ENCODE measurements around the gene ZNF324B.
A peak's percentile ranks its signal among the peaks of the same experiment; 100 is the strongest.

The ZNF324B gene

GRCh38 chr19:58475714-58476497, 24.5 kb downstream of the ZNF324B start, which contains the start of gene ZNF446:
ZNF446 (plus strand) TSS chr19:58476352; CDS start chr19:58477219, 867 bp downstream.
- peaks cover 8% of the 10 kb centered on the region; the same call in 1 of the 2 replicates for H4K20me1 ChIP-seq (ENCODE audit: insufficient read depth, low read length)
- H3K79me2 ChIP-seq (ENCODE audit: insufficient read depth, low read length), result 0 out of 2 replicates have a peak, but pooled peaks cover 8% of the 10 kb centered on the region
- DNase-seq, result peak; percentile 99
- peak within 1 kb of the TSS; percentile 92 for H3K27ac ChIP-seq (ENCODE audit: low read length)
- H3K4me3 ChIP-seq (ENCODE audit: low read depth in 1 of 2, low read length in 2 of 2), result peak within 1 kb of the TSS; percentile 65 to 88
- peak within 1 kb of the TSS; percentile 96 for H3K4me2 ChIP-seq (ENCODE audit: insufficient read depth, low read length)
- ATAC-seq (ENCODE audit: insufficient read depth, low read depth), result peak; percentile 90
- peaks cover 44% of the 10 kb centered on the region for H3K36me3 ChIP-seq (ENCODE audit: insufficient read depth, low read length)
- H3K9me3 ChIP-seq (ENCODE audit: insufficient read depth, low read length, severe bottlenecking), result no peaks in the 10 kb centered on the region
- no peaks in the 10 kb centered on the region for H3K27me3 ChIP-seq (ENCODE audit: insufficient read depth, low read length, poor library complexity)
- peak within 1 kb of the TSS; percentile 94 for H3K9ac ChIP-seq (ENCODE audit: low read depth, low read length)
- H3K4me1 ChIP-seq (ENCODE audit: insufficient read depth, low read length), result peaks cover 38% of the 10 kb centered on the region
- TF ChIP-seq CTCF (IDR thresholded peaks at IDR 0.05; ENCODE audit: borderline replicate concordance, extremely low read depth, low read length, poor library complexity, severe bottlenecking) (peak; percentile 24), EZH2 (IDR thresholded peaks at IDR 0.05; ENCODE audit: borderline replicate concordance, low read depth, low read length, severe bottlenecking) (no peak)
- H2AFZ ChIP-seq (ENCODE audit: low read depth, low read length), result peak within 1 kb of the TSS; percentile 95

GRCh38 chr19:58476498-58477015, 25.1 kb downstream of the ZNF324B start:
- H3K36me3 ChIP-seq (ENCODE audit: insufficient read depth, low read length), result peaks cover 48% of the 10 kb centered on the region
- ATAC-seq (ENCODE audit: insufficient read depth, low read depth), result no peak
- peak overlapping the region; percentile 95 for H2AFZ ChIP-seq (ENCODE audit: low read depth, low read length)
- TF ChIP-seq CTCF (IDR thresholded peaks at IDR 0.05; ENCODE audit: borderline replicate concordance, extremely low read depth, low read length, poor library complexity, severe bottlenecking) (no peak), EZH2 (IDR thresholded peaks at IDR 0.05; ENCODE audit: borderline replicate concordance, low read depth, low read length, severe bottlenecking) (no peak)
- H3K9ac ChIP-seq (ENCODE audit: low read depth, low read length), result peak overlapping the region; percentile 94
- peak overlapping the region; percentile 92 for H3K27ac ChIP-seq (ENCODE audit: low read length)
- H3K4me1 ChIP-seq (ENCODE audit: insufficient read depth, low read length), result peaks cover 38% of the 10 kb centered on the region
- DNase-seq, result peak; percentile 33
- peaks cover 8% of the 10 kb centered on the region; the same call in 1 of the 2 replicates for H4K20me1 ChIP-seq (ENCODE audit: insufficient read depth, low read length)
- no peaks in the 10 kb centered on the region for H3K9me3 ChIP-seq (ENCODE audit: insufficient read depth, low read length, severe bottlenecking)
- H3K79me2 ChIP-seq (ENCODE audit: insufficient read depth, low read length), result 0 out of 2 replicates have a peak, but pooled peaks cover 8% of the 10 kb centered on the region
- no peaks in the 10 kb centered on the region for H3K27me3 ChIP-seq (ENCODE audit: insufficient read depth, low read length, poor library complexity)
- H3K4me2 ChIP-seq (ENCODE audit: insufficient read depth, low read length), result peak overlapping the region; percentile 96
- peak overlapping the region; percentile 65 to 88 for H3K4me3 ChIP-seq (ENCODE audit: low read depth in 1 of 2, low read length in 2 of 2)

- H3K27ac ChIP-seq (ENCODE audit: low read length), result peak overlapping the region; percentile 92
- peak overlapping the region; percentile 94 for H3K9ac ChIP-seq (ENCODE audit: low read depth, low read length)
- DNase-seq (no peak), ATAC-seq (ENCODE audit: insufficient read depth, low read depth) (no peak)
- H3K27me3 ChIP-seq (ENCODE audit: insufficient read depth, low read length, poor library complexity), result no peaks in the 10 kb centered on the region
- peak overlapping the region; percentile 96 for H3K4me2 ChIP-seq (ENCODE audit: insufficient read depth, low read length)
- peaks cover 42% of the 10 kb centered on the region for H3K36me3 ChIP-seq (ENCODE audit: insufficient read depth, low read length)
- 0 out of 2 replicates have a peak, but pooled peaks cover 8% of the 10 kb centered on the region for H3K79me2 ChIP-seq (ENCODE audit: insufficient read depth, low read length)
- H3K4me3 ChIP-seq (ENCODE audit: low read depth in 1 of 2, low read length in 2 of 2), result peak overlapping the region in 1 of 2 experiments; percentile 88; a peak in 3 of 4 replicates
- TF ChIP-seq EZH2 (IDR thresholded peaks at IDR 0.05; ENCODE audit: borderline replicate concordance, low read depth, low read length, severe bottlenecking) (no peak), CTCF (IDR thresholded peaks at IDR 0.05; ENCODE audit: borderline replicate concordance, extremely low read depth, low read length, poor library complexity, severe bottlenecking) (no peak)
- no peak overlapping the region for H2AFZ ChIP-seq (ENCODE audit: low read depth, low read length)
- peaks cover 6% of the 10 kb centered on the region; the same call in 1 of the 2 replicates for H4K20me1 ChIP-seq (ENCODE audit: insufficient read depth, low read length)
- peaks cover 38% of the 10 kb centered on the region for H3K4me1 ChIP-seq (ENCODE audit: insufficient read depth, low read length)
- H3K9me3 ChIP-seq (ENCODE audit: insufficient read depth, low read length, severe bottlenecking), result no peaks in the 10 kb centered on the region
These were observed 25.7 kb downstream of the ZNF324B start for GRCh38 chr19:58477130-58477529.

All from DND-41 (cell line).